NCI-H510A (cell line): ENCODE data around the gene OCA2.

Experiments
- DNase-seq: peaks from one replicate; lab custom pipeline; 2025; lab: John Stamatoyannopoulos, UW

Gene OCA2

GRCh38 chr15:28079313-28079969 lies 19.7 kb downstream of the OCA2 start:
- no peak for DNase-seq

- no peak for DNase-seq
Measured at GRCh38 chr15:28078191-28078719, 20.9 kb downstream of the OCA2 start.

GRCh38 chr15:28075573-28075972 lies 23.5 kb downstream of the OCA2 start:
- DNase-seq: no peak

- DNase-seq: no peak
Measured at GRCh38 chr15:28068930-28069329, 30.2 kb downstream of the OCA2 start.

GRCh38 chr15:28066231-28066630 lies 32.9 kb downstream of the OCA2 start:
- DNase-seq: no peak

- no peak for DNase-seq
Measured at GRCh38 chr15:28060005-28060404, 39.1 kb downstream of the OCA2 start.

GRCh38 chr15:28058082-28058481 lies 41.0 kb downstream of the OCA2 start:
- no peak for DNase-seq

GRCh38 chr15:28051955-28052633 lies 47.0 kb downstream of the OCA2 start:
- no peak for DNase-seq

GRCh38 chr15:28049581-28049980 lies 49.5 kb downstream of the OCA2 start:
- no peak for DNase-seq

- DNase-seq: no peak
Measured at GRCh38 chr15:28047277-28047676, 51.8 kb downstream of the OCA2 start.

- no peak for DNase-seq
Measured at GRCh38 chr15:28044121-28044672, 54.9 kb downstream of the OCA2 start.

- no peak for DNase-seq
Measured at GRCh38 chr15:28043691-28044091, 55.4 kb downstream of the OCA2 start.

- DNase-seq: no peak
Measured at GRCh38 chr15:28037969-28038590, 61.0 kb downstream of the OCA2 start.

GRCh38 chr15:28033443-28033842 lies 65.7 kb downstream of the OCA2 start:
- no peak for DNase-seq

- no peak for DNase-seq
Measured at GRCh38 chr15:28030801-28031200, 68.3 kb downstream of the OCA2 start.

GRCh38 chr15:28027714-28028076 lies 71.4 kb downstream of the OCA2 start:
- DNase-seq: no peak

- DNase-seq: no peak
Measured at GRCh38 chr15:28026764-28027713, 72.1 kb downstream of the OCA2 start.

GRCh38 chr15:28026221-28026620 lies 72.9 kb downstream of the OCA2 start:
- no peak for DNase-seq

GRCh38 chr15:28025413-28025812 lies 73.7 kb downstream of the OCA2 start:
- DNase-seq: no peak

- DNase-seq: no peak
Measured at GRCh38 chr15:28024889-28025250, 74.2 kb downstream of the OCA2 start.

- DNase-seq: no peak
Measured at GRCh38 chr15:28023933-28024888, 74.9 kb downstream of the OCA2 start.
